ENCODE data around the gene C1orf174.

Gene C1orf174

GRCh38 chr1:3900150-3900968 lies at the start of gene C1orf174:
Gene C1orf174, minus strand, starts transcription at chr1:3900272. Its CDS starts 86 bp downstream, at chr1:3900186.
- TF ChIP-seq CTCF (IDR thresholded peaks at IDR 0.05; ENCODE audit: low read depth, low read length, missing control alignments), result no peak
- peak; percentile 91 for DNase-seq (ENCODE audit: extremely low read depth, low read depth)
- peak within 1 kb of the TSS; percentile 71 for H3K4me3 ChIP-seq (replicated peaks; ENCODE audit: low read depth, low read length)

DNA sequence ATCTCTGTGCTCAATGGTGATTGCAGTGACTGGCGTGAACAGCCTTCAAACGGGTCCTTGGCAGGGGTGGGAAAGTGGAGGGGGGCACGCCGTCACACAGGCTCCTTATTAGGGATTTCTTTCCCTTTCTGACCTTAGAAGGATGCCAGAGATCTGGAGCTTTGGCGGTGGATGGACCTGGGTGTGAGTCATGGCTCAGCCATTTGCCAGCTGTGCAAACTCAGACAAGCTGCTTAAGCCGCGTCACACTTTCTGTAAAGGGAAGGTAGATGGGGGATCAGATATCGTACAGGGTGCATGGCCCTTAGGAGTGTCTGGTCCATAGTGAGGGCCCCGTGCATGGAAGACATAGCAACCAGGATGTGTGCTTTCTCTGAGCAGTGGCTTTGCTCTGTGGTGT lies 48.3 kb upstream of the C1orf174 start:
- TF ChIP-seq CTCF (IDR thresholded peaks at IDR 0.05; ENCODE audit: low read depth, low read length, missing control alignments), result no peak
- H3K4me3 ChIP-seq (replicated peaks; ENCODE audit: low read depth, low read length), result no peak overlapping the region
- no peak for DNase-seq (ENCODE audit: extremely low read depth, low read depth)

- H3K4me3 ChIP-seq (replicated peaks; ENCODE audit: low read depth, low read length), result no peak overlapping the region
- no peak for DNase-seq (ENCODE audit: extremely low read depth, low read depth)
- no peak for TF ChIP-seq CTCF (IDR thresholded peaks at IDR 0.05; ENCODE audit: low read depth, low read length, missing control alignments)
Observed at GRCh38 chr1:3945916-3946840, 46.1 kb upstream of the C1orf174 start.

DNA sequence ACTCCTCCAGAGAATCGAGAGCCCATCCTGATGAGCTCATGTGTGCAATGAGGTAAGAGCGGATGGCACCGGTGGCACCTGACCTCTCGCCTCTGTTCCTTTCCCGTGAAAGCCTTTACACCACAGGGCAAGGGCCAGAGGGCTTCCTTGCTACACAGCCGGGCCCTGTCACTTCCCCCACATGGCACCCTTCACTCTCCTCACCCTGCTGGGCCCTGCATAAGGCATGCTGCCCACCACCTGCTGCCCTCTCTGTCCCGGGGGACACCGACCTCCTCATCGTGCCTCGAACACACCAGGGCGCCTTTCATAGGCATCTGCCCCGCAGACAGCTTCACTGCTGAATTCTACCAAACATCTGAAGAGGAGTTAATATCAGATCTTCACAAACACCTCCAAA lies 45.1 kb upstream of the C1orf174 start:
- no peak for TF ChIP-seq CTCF (IDR thresholded peaks at IDR 0.05; ENCODE audit: low read depth, low read length, missing control alignments)
- DNase-seq (ENCODE audit: extremely low read depth, low read depth), result no peak
- H3K4me3 ChIP-seq (replicated peaks; ENCODE audit: low read depth, low read length), result no peak overlapping the region

- no peak for DNase-seq (ENCODE audit: extremely low read depth, low read depth)
- no peak for TF ChIP-seq CTCF (IDR thresholded peaks at IDR 0.05; ENCODE audit: low read depth, low read length, missing control alignments)
- H3K4me3 ChIP-seq (replicated peaks; ENCODE audit: low read depth, low read length), result no peak overlapping the region
Observed at GRCh38 chr1:3944578-3945125, 44.6 kb upstream of the C1orf174 start.

GRCh38 chr1:3943806-3944577 lies 43.9 kb upstream of the C1orf174 start:
- H3K4me3 ChIP-seq (replicated peaks; ENCODE audit: low read depth, low read length), result no peak overlapping the region
- no peak for TF ChIP-seq CTCF (IDR thresholded peaks at IDR 0.05; ENCODE audit: low read depth, low read length, missing control alignments)
- DNase-seq (ENCODE audit: extremely low read depth, low read depth), result no peak

Data from HFF-Myc (cell line).